ENCODE measurements around the gene LAMA3.

The LAMA3 gene

DNA sequence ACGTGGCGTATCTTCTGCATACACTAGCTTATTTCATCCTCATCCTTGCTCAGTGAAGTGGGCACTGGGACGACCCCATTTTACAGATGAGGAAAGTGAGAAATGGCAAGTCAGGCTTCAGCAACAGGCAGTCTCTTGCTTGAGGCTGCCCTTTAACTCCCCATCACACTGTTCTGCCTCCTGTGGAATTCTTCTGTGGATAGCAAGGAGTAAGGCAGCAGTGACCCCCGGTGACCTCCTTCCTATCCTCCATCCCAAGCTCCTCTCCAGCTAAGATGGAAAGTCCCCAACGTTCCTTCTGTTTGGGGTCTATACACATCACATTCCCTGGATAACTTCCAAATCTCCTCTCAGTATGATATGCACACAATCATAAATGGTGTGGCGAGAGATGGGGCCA, 37.0 kb upstream of the LAMA3 start:
- Histone ChIP-seq H3K4me3 (ENCODE audit: low read length) (no peak overlapping the region), H3K9me3 (replicated peaks; ENCODE audit: low read length) (no peaks in the 10 kb centered on the region), H3K4me2 (ENCODE audit: low read length) (no peak overlapping the region), H3K4me1 (ENCODE audit: control insufficient read depth, insufficient read depth, low read length) (peaks cover 14% of the 10 kb centered on the region), H3K27me3 (ENCODE audit: control insufficient read depth, insufficient read depth, low read length) (no peaks in the 10 kb centered on the region), H3K9ac (ENCODE audit: low read depth, low read length) (no peak overlapping the region), H3K36me3 (ENCODE audit: insufficient read depth, low read length) (no peaks in the 10 kb centered on the region)

DNA sequence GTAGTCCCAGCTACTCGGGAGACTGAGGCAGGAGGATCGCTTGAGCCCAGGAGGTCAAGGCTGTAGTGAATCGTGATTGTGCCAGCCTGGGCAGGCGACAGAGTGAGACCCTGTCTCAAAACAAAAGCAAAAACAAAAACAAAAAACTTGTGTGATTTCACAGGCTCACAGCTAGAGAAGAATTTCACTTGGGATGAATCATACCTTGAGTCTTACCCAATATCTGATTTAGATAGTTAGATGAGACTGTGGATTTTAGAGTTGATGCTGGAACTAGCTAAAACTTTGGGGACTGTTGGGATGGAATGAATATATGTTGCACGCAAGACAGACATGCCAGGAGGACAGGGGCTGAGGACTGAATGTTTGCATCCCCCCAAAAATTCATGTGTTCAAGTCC, 31.0 kb upstream of the LAMA3 start:
- Histone ChIP-seq H3K4me3 (ENCODE audit: low read length) (no peak overlapping the region), H3K4me1 (ENCODE audit: control insufficient read depth, insufficient read depth, low read length) (peaks cover 10% of the 10 kb centered on the region), H3K36me3 (ENCODE audit: insufficient read depth, low read length) (no peaks in the 10 kb centered on the region), H3K9ac (ENCODE audit: low read depth, low read length) (no peak overlapping the region), H3K4me2 (ENCODE audit: low read length) (no peak overlapping the region), H3K9me3 (replicated peaks; ENCODE audit: low read length) (no peaks in the 10 kb centered on the region), H3K27me3 (ENCODE audit: control insufficient read depth, insufficient read depth, low read length) (peaks cover 35% of the 10 kb centered on the region)

DNA sequence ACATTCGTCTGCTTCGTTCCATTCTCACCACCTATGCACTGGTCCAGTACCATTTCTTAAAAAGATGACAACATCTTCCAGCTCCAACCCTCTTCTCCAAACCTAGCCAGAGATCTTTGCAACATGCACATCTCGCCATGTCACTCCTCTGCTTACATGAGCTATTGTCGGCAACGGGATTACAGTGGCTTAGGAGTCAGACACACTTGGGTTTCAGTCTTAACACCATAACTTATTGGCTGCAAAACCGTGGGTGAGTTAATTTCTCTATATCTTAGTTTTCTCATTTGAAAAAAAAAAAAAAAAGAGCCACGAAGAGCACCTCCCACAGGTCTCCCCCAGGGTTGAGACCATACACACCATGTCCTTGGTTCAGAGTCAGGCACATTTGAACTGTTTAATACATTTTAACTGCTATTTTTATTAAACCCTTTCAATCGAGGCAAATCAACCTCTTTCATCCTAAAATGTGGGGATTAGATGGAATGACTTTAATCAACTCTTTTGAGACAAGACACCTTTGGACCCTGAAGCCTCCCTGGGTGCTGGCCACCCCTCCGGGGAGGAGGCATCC, 27.4 kb upstream of the LAMA3 start:
- Histone ChIP-seq H3K4me2 (ENCODE audit: low read length) (peak overlapping the region; percentile 93), H3K27me3 (ENCODE audit: control insufficient read depth, insufficient read depth, low read length) (peaks cover 55% of the 10 kb centered on the region), H3K9ac (ENCODE audit: low read depth, low read length) (peak overlapping the region; percentile 61), H3K36me3 (ENCODE audit: insufficient read depth, low read length) (no peaks in the 10 kb centered on the region), H3K4me3 (ENCODE audit: low read length) (peak overlapping the region; percentile 72), H3K9me3 (replicated peaks; ENCODE audit: low read length) (no peaks in the 10 kb centered on the region), H3K4me1 (ENCODE audit: control insufficient read depth, insufficient read depth, low read length) (peaks cover 10% of the 10 kb centered on the region)

DNA sequence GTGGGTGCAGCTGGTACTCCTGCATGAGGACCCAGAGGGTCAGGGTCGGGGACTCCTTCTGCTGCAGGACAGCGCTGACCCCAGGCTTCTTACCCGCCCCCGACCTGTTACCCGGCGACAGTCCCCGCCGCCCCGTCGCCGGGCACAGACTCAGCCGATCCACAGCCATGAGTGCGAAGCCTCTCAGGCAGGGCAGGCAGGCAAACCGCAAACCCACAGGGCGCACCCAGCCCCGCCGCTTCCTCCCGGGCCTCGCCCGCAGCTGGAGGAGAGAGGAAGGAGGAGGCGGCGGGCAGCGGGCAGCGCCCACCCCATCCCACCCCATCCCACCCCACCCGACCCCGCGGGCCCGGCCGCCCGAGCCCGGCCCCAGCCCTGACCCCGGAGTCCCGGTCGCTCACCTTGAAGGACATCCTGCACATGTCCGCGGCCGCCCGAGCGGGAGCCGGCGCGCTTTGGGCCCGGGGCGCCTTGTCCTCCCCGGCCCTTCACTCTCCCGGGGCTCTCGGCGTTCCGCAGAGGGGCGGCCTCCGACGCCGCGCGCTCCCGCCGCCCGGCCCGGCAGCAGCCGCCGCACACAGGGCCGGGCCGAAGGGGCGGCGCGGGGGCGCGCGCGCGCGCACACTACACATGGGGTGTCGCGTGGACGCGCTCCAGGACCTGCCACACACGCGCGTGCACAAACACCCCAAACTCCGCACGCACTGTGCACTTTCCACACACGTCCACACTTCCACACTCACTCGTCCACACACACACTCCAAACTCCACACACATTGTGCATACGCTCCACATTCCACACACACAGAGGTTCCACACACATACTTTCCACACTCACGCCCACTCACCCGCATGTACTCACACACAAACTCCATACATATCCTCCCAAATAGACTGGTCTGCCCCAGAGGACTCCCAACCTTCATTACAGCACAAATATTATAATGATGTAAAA, 26.7 kb upstream of the LAMA3 start, which contains the start of gene ANKRD29:
TSS of gene ANKRD29 (minus strand) at position 603 of the 955 bp plus-strand sequence. CDS start at position 422, 181 bp downstream.
- no peaks in the 10 kb centered on the region for H3K36me3 ChIP-seq (ENCODE audit: insufficient read depth, low read length)
- H3K9ac ChIP-seq (ENCODE audit: low read depth, low read length): peak within 1 kb of the TSS; percentile 61
- H3K4me2 ChIP-seq (ENCODE audit: low read length): peak within 1 kb of the TSS; percentile 93
- H3K4me3 ChIP-seq (ENCODE audit: low read length): peak within 1 kb of the TSS; percentile 72
- no peaks in the 10 kb centered on the region for H3K9me3 ChIP-seq (replicated peaks; ENCODE audit: low read length)
- peaks cover 10% of the 10 kb centered on the region for H3K4me1 ChIP-seq (ENCODE audit: control insufficient read depth, insufficient read depth, low read length)
- H3K27me3 ChIP-seq (ENCODE audit: control insufficient read depth, insufficient read depth, low read length): peaks cover 57% of the 10 kb centered on the region

DNA sequence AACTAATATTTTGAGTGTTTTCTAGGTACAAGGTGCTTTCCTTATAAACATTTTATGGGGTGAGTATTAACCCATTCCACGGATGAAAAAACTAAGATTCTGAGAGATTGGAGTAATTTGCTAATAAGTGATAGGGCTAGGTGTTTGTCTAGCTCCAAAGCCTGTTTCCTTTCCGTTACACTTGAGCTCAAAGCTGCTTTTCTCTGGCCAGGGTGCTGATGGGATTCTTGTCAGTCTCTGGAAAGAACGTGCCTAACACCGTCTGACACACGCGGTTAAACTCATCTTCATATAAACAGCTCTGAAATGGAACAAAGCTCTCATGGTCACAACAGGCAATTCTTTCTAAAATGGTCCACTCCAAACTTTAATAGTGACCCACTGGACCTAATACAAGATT, 24.6 kb upstream of the LAMA3 start:
- Histone ChIP-seq H3K4me3 (ENCODE audit: low read length) (no peak overlapping the region), H3K9ac (ENCODE audit: low read depth, low read length) (no peak overlapping the region), H3K36me3 (ENCODE audit: insufficient read depth, low read length) (no peaks in the 10 kb centered on the region), H3K9me3 (replicated peaks; ENCODE audit: low read length) (no peaks in the 10 kb centered on the region), H3K27me3 (ENCODE audit: control insufficient read depth, insufficient read depth, low read length) (peaks cover 61% of the 10 kb centered on the region), H3K4me1 (ENCODE audit: control insufficient read depth, insufficient read depth, low read length) (peaks cover 10% of the 10 kb centered on the region), H3K4me2 (ENCODE audit: low read length) (no peak overlapping the region)

DNA sequence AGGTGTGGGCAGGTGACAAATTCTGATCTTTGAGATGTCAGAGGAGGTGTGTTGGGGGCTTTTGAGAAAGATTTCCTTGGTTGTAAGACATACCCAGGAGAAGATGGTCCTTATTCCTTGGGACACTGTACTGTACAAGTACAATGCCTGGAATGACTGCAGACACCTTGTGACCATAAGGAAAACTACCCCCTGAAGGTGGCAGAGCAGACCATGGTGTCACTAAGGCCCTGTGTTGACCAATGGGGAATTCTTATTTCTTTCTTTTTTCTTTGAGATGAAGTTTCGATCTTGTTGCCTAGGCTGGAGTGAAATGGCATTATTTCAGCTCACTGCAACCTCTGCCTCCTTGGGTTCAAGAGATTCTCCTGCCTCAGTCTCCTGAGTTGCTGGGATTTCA, 22.1 kb upstream of the LAMA3 start:
- H3K4me1 ChIP-seq (ENCODE audit: control insufficient read depth, insufficient read depth, low read length): peaks cover 5% of the 10 kb centered on the region
- no peak overlapping the region for H3K4me2 ChIP-seq (ENCODE audit: low read length)
- H3K9ac ChIP-seq (ENCODE audit: low read depth, low read length): no peak overlapping the region
- no peaks in the 10 kb centered on the region for H3K36me3 ChIP-seq (ENCODE audit: insufficient read depth, low read length)
- no peak overlapping the region for H3K4me3 ChIP-seq (ENCODE audit: low read length)
- H3K9me3 ChIP-seq (replicated peaks; ENCODE audit: low read length): no peaks in the 10 kb centered on the region
- H3K27me3 ChIP-seq (ENCODE audit: control insufficient read depth, insufficient read depth, low read length): peaks cover 53% of the 10 kb centered on the region

DNA sequence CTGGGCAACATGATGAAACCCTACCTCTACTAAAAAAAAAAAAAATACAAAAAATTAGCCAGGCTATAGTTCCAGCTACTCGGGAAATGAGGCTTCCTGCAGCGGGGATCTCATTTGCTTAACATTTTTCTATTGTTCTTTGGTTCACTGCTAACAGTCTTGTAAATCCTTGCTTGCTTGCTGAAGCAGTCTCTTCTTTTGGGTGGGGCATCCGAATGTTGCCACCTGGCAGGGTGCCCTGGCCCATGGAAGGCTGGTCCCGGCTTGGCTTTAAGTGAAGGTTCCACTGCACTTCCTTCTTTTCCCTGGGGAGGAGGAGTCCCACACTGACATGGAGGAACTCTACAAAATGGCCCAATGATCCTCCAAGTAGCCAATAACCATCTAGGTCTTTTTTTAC, 20.5 kb upstream of the LAMA3 start:
- Histone ChIP-seq H3K27me3 (ENCODE audit: control insufficient read depth, insufficient read depth, low read length) (peaks cover 56% of the 10 kb centered on the region), H3K4me1 (ENCODE audit: control insufficient read depth, insufficient read depth, low read length) (no peaks in the 10 kb centered on the region)

DNA sequence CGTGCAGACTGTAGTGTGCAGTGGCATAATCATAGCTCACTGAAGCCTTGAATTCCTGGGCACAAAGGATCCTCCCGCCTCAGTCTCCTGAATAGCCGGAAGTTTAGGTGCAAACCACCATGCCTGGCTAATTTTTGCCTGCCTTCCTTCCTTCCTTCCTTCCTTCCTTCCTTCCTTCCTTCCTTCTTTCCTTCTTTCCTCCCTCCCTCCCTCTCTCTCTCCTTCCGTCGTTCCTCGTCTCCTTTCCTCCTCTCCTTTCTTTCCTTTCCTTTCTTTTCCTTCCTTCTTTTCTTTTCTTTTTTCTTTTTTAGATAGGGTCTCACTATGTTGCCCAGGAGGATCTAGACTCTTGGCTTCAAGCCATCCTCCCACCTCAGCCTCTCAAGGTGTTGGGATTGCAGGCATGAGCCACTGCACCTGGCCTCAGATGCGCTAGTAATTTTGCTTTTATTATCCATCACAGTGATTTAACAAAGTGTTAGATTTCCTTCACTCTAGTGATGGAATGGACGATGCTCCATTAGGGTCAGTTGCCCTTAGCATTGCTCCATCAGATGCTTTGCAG, 20.0 kb upstream of the LAMA3 start:
- no peaks in the 10 kb centered on the region for H3K36me3 ChIP-seq (ENCODE audit: insufficient read depth, low read length)
- peaks cover 53% of the 10 kb centered on the region for H3K27me3 ChIP-seq (ENCODE audit: control insufficient read depth, insufficient read depth, low read length)
- H3K9me3 ChIP-seq (replicated peaks; ENCODE audit: low read length): no peaks in the 10 kb centered on the region

More for the DNA sequence above, 20.5 kb upstream of the LAMA3 start:
- Histone ChIP-seq H3K36me3 (ENCODE audit: insufficient read depth, low read length) (no peaks in the 10 kb centered on the region), H3K9me3 (replicated peaks; ENCODE audit: low read length) (no peaks in the 10 kb centered on the region), H3K9ac (ENCODE audit: low read depth, low read length) (no peak overlapping the region), H3K4me2 (ENCODE audit: low read length) (no peak overlapping the region), H3K4me3 (ENCODE audit: low read length) (no peak overlapping the region)

DNA sequence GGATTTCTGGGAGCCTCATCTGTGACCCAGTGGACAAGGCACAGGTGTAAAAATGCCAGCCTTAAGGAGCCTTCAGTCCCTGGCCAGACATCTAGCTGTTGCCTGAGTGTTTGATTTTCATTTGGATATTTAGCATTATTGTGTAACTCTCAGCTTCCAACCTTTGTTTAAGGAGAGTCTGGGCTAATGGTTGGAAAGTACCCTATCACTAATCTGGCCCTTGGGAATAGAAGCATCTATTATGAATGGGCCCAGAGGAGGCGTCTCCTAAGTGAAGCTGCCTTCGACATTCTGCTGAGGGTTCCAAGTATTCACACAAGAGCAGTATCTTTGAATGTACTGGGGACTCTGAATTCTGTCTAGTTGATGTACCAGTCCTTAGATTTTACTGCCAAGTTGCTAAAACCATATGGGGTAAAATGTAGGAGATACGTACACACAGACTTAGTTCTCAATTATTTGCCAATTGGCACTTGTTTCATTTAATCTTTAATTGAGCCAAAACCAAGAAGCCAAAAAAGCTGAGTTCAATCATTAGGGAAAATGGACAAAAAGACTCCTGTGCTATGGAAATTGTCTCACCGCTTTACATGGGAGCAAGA, 19.3 kb upstream of the LAMA3 start:
- Histone ChIP-seq H3K4me2 (ENCODE audit: low read length) (no peak overlapping the region), H3K9ac (ENCODE audit: low read depth, low read length) (no peak overlapping the region), H3K36me3 (ENCODE audit: insufficient read depth, low read length) (no peaks in the 10 kb centered on the region), H3K27me3 (ENCODE audit: control insufficient read depth, insufficient read depth, low read length) (peaks cover 47% of the 10 kb centered on the region), H3K9me3 (replicated peaks; ENCODE audit: low read length) (no peaks in the 10 kb centered on the region), H3K4me3 (ENCODE audit: low read length) (no peak overlapping the region), H3K4me1 (ENCODE audit: control insufficient read depth, insufficient read depth, low read length) (no peaks in the 10 kb centered on the region)

More for the DNA sequence above, 20.0 kb upstream of the LAMA3 start:
- Histone ChIP-seq H3K9ac (ENCODE audit: low read depth, low read length) (no peak overlapping the region), H3K4me3 (ENCODE audit: low read length) (no peak overlapping the region), H3K4me1 (ENCODE audit: control insufficient read depth, insufficient read depth, low read length) (no peaks in the 10 kb centered on the region), H3K4me2 (ENCODE audit: low read length) (no peak overlapping the region)

DNA sequence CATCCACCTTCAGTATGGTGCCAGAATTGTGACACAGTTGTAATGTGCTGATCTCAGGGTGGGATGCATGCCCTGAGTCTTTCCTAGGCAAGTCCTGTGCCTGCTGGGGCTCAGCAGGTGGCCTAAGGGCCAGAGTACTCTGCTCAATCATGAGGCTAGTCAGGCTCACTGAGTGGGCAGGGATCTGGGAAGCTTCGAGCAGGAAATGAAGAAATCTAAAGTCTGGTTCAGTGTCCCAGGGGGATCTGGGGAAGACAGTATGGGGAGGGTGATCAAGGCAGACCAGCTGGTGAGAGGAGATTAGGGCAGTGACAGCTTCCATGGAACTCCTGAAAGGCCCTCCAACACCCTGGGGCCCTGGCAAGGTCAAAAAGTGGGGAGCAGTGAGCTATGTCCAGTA, 17.7 kb upstream of the LAMA3 start:
- H3K36me3 ChIP-seq (ENCODE audit: insufficient read depth, low read length): no peaks in the 10 kb centered on the region
- no peak overlapping the region for H3K4me3 ChIP-seq (ENCODE audit: low read length)
- peaks cover 50% of the 10 kb centered on the region for H3K27me3 ChIP-seq (ENCODE audit: control insufficient read depth, insufficient read depth, low read length)
- H3K9ac ChIP-seq (ENCODE audit: low read depth, low read length): no peak overlapping the region
- no peaks in the 10 kb centered on the region for H3K9me3 ChIP-seq (replicated peaks; ENCODE audit: low read length)
- H3K4me2 ChIP-seq (ENCODE audit: low read length): no peak overlapping the region
- H3K4me1 ChIP-seq (ENCODE audit: control insufficient read depth, insufficient read depth, low read length): no peaks in the 10 kb centered on the region

DNA sequence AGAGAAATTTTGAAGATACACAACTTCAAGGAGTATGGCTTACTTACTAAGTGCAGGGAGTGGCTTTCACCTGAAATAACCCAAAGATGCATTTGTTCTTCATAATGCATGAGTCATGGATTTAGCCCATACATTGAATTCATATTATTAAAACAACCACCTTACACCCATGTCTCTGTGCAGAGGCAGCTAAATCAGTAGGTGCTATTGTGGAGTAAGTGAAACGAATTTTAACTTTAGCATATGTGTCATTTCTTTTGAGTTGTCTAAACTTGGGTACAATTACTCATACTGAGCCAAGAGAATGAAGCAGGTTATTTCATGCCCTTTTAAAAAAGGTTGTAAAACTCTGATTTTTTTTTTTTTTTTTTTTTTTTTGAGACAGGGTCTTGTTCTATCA, 15.5 kb upstream of the LAMA3 start:
- Histone ChIP-seq H3K4me2 (ENCODE audit: low read length) (no peak overlapping the region), H3K9me3 (replicated peaks; ENCODE audit: low read length) (no peaks in the 10 kb centered on the region), H3K9ac (ENCODE audit: low read depth, low read length) (no peak overlapping the region), H3K4me1 (ENCODE audit: control insufficient read depth, insufficient read depth, low read length) (no peaks in the 10 kb centered on the region), H3K36me3 (ENCODE audit: insufficient read depth, low read length) (no peaks in the 10 kb centered on the region), H3K4me3 (ENCODE audit: low read length) (no peak overlapping the region), H3K27me3 (ENCODE audit: control insufficient read depth, insufficient read depth, low read length) (peaks cover 48% of the 10 kb centered on the region)

Data from skeletal muscle satellite cell (primary cell).